HG03469 (cell line): ENCODE results near the gene ATG9B.

ENCODE experiments used
- ATAC-seq: cut with Tn5 transposase; IDR thresholded peaks from one replicate; pipeline ENCODE4 v1.9.1; 2021; ENCODE audit warnings: mild to moderate bottlenecking, moderate library complexity, moderate number of reproducible peaks; ENCODE audit not compliant: unreplicated experiment

Gene ATG9B, protein sequence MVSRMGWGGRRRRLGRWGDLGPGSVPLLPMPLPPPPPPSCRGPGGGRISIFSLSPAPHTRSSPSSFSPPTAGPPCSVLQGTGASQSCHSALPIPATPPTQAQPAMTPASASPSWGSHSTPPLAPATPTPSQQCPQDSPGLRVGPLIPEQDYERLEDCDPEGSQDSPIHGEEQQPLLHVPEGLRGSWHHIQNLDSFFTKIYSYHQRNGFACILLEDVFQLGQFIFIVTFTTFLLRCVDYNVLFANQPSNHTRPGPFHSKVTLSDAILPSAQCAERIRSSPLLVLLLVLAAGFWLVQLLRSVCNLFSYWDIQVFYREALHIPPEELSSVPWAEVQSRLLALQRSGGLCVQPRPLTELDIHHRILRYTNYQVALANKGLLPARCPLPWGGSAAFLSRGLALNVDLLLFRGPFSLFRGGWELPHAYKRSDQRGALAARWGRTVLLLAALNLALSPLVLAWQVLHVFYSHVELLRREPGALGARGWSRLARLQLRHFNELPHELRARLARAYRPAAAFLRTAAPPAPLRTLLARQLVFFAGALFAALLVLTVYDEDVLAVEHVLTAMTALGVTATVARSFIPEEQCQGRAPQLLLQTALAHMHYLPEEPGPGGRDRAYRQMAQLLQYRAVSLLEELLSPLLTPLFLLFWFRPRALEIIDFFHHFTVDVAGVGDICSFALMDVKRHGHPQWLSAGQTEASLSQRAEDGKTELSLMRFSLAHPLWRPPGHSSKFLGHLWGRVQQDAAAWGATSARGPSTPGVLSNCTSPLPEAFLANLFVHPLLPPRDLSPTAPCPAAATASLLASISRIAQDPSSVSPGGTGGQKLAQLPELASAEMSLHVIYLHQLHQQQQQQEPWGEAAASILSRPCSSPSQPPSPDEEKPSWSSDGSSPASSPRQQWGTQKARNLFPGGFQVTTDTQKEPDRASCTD

DNA sequence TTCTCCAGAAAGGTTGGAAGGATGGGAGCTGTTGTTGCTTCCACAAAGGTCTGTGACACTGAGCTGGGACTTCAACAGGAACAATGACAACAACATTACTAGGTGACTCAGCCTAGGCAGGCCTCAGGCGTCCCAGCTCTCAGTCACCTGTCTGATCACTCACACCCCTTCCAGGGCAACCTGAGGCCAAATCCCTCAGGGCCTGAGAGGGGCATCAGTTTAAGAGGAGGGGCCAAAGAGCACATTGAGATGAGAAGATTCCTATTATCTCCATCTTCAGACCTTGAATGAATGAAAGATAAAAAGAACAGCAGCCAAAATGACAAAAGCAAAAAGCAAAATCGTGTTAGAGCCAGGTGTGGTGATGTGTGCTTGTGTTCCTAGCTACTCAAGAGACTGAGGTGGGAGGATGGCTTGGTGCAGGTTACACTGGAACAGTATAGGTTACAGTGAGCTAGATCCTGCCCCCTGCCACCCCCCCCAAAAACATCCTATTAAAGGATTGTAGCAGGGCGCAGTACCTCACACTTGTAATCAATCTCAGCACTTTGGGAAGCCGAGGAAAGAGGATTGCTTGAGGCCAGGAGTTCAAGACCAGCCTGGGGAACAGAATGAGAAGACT lies at the start of gene ATG9B:
Gene ATG9B (minus strand): TSS at position 60 of the 622 bp plus-strand sequence. CDS start 71 bp downstream, outside the sequence.
- no peak for ATAC-seq

DNA sequence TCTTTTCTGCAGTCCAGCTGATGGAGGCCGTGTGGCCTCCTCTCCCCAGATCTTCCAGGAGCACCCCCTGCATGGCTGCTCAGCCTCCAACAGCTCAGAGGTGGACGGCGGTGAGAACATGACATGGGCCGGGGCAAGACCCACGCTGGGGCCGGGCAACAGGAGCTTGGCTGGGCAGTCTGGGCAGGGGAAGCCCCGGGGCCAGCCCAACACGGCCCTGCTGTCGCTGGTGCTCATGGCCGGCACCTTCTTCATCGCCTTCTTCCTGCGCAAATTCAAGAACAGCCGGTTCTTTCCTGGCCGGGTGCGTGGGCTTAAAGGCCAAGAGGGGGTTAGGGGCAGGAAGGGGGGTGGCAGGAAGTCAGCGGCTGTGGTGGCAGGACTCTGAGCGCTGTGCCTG lies 49.7 kb upstream of the ATG9B start:
- ATAC-seq = no peak

DNA sequence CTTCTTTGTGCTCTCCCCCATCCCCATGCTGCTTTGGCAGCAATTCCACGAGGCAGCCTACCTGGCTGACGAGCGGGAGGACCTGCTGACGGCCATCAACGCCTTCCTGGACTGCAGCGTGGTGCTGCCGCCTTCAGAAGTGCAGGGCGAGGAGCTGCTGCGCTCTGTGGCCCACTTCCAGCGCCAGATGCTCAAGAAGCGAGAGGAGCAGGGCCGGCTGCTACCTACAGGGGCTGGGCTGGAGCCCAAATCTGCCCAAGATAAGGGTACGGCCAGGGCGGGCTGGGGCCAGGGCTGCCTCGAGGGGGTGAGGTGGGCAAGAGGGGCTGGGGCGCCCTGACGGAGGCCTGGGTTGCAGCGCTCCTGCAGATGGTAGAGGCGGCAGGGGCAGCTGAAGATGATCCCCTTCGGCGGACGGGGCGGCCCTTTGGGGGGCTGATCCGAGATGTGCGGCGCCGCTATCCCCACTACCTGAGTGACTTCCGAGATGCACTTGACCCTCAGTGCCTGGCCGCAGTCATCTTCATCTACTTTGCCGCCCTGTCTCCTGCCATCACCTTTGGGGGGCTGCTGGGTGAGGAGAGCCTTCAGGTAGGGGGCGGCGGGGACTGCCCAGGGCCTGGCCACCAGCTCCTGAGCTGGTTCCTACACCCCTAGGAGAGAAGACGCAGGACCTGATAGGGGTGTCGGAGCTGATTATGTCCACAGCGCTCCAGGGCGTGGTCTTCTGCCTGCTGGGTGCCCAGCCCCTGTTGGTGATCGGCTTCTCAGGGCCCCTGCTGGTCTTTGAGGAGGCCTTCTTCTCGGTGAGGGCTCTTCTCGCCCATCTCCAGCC lies 47.0 kb upstream of the ATG9B start:
- ATAC-seq = no peak

DNA sequence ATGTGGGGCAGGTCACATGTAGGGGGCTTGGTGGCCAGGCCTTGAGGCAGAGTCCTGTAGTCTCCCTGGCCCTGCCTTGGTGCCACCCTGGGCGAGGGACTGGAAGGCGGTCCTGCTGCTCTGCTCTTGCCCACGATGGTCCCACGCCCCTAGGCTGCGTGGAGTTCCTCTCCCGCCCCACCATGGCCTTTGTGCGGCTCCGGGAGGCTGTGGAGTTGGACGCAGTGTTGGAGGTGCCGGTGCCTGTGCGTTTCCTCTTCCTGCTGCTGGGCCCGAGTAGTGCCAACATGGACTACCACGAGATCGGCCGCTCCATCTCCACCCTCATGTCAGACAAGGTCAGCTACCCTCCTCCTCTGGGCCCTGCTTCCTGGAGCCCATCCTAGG lies 46.3 kb upstream of the ATG9B start:
- ATAC-seq = no peak

DNA sequence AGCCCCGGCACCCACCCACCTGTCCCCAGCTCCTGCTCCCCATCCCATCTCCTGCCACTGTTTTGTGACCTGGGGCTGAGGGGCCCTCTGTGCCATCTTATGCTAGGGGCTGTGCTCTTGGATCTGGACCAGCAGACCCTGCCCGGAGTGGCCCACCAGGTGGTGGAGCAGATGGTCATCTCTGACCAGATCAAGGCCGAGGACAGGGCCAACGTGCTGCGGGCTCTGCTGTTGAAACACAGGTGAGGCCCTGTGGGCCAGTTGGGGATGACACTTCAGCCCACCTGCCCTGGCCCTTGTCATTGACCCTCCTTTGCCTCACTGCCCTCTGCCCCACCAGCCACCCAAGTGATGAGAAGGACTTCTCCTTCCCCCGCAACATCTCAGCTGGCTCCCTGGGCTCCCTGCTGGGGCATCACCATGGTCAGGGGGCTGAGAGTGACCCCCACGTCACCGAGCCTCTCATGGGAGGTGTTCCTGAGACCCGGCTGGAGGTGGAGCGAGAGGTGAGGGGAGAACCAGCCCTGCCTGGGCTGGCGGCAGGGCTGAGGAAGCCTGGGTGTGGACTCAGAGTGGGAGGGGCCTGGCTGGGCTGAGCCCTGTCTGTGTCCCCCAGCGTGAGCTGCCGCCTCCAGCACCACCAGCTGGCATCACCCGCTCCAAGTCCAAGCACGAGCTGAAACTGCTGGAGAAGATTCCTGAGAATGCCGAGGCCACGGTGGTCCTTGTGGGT lies 45.7 kb upstream of the ATG9B start:
- ATAC-seq = no peak

DNA sequence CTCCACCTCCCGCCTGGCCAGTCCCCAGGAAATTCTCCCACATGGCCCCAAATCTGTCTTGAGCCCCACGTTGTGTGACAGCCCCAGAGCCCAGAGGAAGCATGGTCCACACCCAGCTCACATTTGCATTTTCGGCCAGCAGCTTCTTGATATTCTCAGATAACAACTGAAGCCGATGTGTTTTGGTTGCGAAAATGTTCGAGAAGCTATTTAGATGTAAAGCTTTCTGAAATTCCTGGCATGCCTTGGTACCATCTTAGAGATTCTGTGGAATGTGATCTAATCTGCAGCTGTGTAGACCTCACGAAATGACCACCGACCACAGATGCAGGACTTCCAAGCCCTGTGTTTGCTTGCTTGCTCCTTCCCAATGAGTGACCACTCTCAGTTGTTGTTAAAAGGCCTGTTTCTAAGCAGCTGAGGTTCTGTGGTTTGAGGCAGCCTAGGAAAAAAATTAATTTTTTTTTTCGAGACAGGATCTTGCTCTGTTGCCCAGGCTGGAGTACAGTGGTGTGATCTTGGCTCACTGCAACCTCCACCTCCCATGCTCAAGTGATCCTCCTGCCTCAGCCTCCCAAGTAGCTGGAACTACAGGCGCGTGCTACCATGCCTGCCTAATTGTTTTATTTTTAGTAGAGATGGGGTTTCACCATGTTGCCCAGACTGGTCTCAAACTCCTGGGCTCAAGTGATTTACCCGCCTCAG lies 43.9 kb upstream of the ATG9B start:
- no peak for ATAC-seq

DNA sequence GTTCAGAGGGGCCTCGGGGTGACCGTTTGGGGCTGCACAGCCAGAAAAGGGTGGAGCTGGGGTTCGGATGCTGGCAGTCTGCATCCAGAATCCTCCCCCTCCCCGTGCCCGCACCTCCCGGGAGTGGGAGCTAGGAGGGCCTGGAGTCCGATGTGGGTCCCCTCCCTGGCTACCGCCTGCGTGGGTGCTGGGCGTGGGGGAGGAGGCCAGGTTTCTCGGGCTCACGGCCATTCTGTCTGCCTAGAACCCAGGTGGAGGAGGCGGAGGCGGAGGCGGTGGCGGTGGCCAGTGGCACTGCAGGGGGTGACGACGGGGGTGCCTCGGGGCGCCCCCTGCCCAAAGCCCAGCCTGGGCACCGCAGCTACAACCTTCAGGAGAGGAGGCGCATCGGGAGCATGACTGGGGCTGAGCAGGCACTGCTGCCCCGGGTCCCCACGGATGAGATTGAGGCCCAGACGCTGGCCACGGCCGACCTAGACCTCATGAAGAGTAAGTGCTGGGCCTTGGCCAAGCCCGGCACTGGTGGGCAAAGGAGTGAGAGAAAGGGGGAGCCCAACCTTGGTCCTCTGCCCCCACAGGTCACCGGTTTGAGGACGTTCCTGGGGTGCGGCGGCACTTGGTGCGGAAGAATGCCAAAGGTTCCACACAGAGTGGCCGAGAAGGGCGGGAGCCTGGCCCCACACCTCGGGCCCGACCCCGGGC lies 42.1 kb upstream of the ATG9B start:
- ATAC-seq = no peak

DNA sequence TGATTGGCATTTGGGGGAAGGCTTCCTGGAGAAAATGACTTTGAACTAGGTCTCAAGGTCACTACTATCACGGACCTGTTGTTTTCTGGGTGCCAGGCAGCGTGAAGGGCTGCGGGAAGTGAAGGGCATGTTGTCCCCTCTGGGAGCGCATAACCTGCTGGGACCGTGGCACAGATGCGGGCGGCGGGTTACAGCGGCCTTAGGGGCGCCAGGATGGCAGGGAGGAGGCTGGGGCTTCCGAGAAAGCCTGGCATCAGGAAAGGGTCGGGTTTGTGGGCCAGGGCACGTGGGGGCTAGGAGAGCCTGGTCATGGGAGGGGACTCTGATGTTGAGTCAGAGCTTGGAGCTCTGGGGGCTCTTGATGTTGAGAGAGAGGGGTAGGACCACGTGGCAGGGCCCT lies 41.2 kb upstream of the ATG9B start:
- no peak for ATAC-seq

DNA sequence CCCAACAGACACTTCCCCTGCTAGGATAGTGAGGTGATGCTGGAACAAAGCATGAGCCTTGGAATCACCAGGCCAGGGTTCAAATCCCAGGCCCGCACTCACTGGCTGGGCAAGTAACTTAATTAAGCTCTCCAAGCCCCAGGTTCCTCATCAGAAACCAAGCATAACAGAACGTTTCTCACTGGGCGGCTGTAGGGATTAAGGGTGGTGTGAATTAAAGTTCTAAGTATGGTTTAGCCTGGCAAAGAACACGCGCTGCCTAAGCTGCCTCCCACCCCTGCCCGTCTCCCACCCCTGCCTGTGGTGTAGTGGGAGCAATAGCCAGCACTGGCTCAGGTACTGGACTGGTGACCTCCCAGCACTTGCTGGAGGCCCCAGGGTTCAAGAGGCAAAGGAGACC lies 40.7 kb upstream of the ATG9B start:
- no peak for ATAC-seq

DNA sequence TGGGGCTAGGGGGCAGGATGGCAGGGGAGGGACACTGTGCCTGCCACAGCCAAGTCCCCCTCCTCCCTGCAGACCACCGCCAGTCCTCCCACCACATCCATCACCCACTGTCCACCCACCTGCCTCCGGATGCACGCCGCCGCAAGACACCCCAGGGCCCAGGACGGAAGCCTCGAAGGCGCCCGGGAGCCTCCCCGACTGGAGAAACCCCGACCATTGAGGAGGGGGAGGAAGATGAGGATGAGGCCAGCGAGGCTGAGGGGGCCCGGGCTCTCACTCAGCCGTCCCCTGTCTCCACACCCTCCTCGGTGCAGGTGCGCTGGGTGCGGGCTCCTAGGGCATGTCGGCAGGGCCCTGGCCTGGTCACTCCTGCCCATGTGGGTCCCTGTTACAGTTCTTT lies 40.2 kb upstream of the ATG9B start:
- ATAC-seq = no peak

DNA sequence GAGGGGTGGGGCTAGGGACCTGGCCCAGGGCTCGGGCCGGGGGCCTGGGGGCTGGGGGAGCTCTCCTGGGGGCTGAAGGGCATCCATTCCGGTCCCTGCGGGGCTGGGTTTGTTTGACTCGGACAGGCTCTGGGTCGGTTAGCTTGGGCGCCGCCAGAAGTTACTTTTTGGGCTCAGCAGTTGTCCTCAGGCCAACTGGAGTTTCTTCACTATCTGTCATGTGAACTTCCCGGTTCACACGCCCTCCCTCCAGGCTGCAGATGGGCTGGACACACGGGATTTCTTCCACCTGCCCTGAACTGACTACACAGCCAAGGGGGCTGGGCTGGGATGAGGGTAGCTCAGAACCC lies 38.9 kb upstream of the ATG9B start:
- ATAC-seq = no peak

DNA sequence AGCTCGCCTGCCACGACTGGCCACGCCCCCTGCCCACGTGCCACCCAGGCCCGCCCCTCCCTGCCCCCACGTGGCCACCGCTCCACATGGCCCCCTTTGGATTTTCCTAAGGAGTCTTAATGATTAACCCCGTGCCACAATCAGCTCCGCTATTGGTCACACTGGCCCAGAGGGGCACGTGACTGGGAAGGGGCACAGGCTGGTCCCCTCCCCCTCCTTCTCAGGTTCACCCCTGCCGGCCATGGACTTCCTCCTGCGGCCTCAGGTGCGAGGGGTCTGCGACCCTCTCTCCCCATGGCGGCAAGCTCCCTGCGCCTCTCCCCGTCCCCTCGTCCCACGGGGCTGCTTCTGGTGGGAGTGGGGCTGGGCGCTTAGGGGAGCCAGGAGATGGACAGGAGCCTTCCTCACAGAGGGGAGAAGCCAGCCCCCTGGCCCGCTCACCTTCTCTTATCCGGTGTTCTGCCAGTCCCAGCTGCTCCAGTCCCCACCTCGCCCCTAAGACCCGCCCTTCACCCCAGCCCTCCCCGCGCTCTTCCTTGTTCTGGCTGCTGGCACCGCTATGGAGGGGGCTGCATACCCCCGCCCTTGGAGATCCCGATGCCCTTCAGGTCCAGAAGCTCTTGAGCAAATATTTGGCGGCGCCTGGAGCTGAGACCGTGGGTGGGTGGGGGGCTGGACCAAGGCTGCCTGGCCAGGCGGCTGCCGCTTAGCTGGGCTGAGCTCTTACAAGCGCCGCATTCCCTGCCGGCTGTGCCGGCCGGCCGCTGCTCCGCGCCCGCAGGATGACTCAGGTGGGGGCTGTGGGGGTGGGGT lies 38.3 kb upstream of the ATG9B start:
- ATAC-seq = no peak

DNA sequence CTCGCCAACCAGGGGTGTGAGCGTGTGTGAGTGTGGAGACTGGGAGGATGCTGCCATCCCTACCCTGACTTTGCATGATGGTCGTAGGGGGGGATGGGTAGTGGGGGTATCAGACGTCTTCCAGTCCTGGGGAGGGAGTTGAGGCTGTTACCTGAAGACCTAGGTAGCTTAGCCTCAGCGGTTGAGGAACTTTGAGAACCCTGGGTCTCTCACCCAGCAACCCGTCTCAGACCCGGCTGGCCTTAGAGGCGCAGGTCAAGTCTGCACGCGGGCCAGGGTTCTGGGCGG lies 37.8 kb upstream of the ATG9B start:
- ATAC-seq = no peak

DNA sequence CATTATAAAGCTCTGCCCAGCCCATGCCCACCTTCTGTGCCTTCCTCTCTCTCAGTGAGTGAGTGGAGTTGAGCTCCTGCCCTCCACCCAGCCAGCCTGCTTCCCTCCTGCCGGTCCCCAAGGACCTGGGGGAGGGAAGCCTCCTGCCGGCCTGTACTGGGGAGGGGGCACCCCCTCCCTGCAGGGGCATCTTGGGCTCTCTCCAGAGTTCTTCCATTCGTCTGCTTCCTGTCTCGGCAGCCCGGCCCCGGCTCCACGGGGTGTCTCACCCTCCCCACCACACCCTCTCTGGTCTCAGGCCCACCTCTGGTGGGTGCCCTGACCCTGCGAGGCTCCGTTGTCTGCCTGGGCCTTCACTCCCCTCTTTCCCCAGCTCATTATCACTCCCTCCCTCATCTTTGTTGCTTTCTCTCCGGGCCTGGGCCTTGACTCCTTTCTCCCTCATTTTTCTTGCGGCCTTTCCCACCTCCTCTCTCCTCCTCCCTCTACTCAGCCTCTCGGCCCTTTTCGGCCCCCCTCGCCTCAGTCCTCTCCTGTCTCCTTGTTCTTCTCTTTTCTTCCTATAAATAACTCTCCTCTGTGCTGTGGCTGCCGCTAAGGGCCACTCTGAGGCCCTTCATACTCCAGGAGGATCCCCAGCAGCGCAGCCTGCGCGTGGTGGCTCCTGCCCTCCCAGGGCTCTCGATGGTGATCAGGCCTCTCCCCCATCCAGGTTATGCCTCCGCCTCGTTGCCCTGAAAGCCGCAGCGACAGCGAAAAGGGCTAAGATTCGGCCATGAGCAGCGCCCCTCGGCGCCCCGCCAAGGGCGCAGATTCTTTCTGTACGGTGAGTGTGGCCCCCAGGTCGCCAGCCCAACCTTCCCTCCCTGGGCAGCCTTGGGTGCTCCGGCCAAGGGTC lies 37.2 kb upstream of the ATG9B start:
- ATAC-seq = no peak

DNA sequence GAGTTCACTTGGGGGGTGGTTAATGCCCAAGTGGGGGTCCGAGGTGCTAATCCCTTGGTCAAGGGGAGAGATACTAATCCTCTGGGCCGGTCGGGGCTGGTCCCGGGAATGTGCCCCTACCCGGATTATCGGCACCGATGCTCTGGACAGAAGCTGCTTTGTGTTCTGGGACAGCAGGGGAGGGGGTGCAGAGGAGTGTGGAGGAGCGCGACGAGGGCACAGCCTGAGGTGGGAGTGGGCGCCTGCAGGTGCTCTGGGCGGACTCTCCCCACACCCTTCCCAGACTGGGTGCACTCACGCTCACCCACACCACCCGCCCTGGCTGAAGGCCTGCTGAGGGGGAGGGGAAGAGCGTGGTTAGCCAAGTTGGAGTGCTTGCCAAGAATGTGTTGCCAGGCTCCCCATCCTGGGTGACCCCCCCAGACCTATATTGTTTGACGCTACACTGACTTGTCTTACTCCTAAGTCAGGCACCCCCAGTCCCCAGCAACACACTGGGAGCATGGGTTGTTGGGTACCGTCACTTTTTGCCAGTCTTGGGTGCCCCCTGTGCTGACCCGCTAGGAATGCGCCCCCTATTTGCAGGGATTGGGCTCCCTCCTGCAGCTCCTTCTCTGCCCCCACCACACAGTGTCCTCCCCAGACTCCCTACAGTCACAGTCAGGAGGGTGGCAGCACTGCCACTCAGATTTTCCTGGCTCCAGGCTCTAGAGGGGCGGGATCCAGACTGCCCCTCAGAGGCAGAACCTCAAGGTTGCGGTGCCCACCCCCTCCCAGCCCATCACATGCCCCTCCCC lies 36.3 kb upstream of the ATG9B start:
- no peak for ATAC-seq

DNA sequence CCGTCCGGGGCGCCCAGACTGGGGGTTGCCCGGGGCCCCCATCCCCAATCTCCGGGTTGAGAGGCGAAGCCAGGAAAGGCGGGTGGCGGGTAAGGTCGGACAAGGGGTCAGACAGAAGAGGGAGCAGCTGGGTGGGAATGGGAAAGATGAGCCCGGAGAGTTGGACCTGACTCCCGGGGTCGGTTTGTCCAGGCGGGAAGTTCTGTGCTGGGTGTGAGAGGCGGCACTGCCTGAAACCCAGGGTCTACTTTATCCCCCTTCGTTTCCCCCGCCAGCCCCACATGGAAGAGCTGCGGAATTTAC lies 35.8 kb upstream of the ATG9B start:
- ATAC-seq = no peak
